Sigmoid colon (tissue), 7 donors: ENCODE measurements around the gene CDH3. TPM values are rescaled to one million over a fixed set of nuclear protein-coding genes. Genes with fewer than 3 reads are reported as not detected.
A peak's percentile ranks its signal among the peaks of the same experiment; 100 is the strongest.

Experiments
- DNase-seq: peaks from one replicate; pipeline ENCODE4 v3.0.0-alpha.2; 2019
- H3K27ac ChIP-seq, 4 donors: fragments of 200-600 bp; sonication (generic); one replicate each; pipeline ENCODE4 v1.5.1; 2016 to 2019; ENCODE audit warnings: mild to moderate bottlenecking in 1 of 4
- H3K27me3 ChIP-seq, 3 donors: fragments of 200-600 bp; sonication (generic); one replicate each; pipeline ENCODE4 v1.5.1; 2019; ENCODE audit warnings: mild to moderate bottlenecking in 1 of 3
- H3K36me3 ChIP-seq, 4 donors: fragments of 200-600 bp; sonication (generic); one replicate each; pipeline ENCODE4 v1.5.1; 2016 to 2019
- H3K4me1 ChIP-seq, 4 donors: fragments of 200-600 bp; sonication (generic); one replicate each; pipeline ENCODE4 v1.5.1; 2017 to 2019
- H3K4me3 ChIP-seq, 4 donors: fragments of 200-600 bp; sonication (generic); one replicate each; pipeline ENCODE4 v1.5.1; 2017 to 2019; ENCODE audit warnings: mild to moderate bottlenecking in 2 of 4, moderate library complexity in 1 of 4
- H3K9me3 ChIP-seq, 4 donors: fragments of 200-600 bp in 3 of 4; sonication (generic) in 3 of 4; one replicate each; pipeline versions ENCODE4 v1.5.1 to v1.6.1; 2013 to 2019
- EP300 ChIP-seq, 4 donors: sonication (generic); formaldehyde crosslinking; IDR thresholded peaks; one replicate each; pipeline ENCODE4 v1.6.1; 2017; ENCODE audit warnings: antibody characterized with exemption in 4 of 4
- POLR2A ChIP-seq, 2 donors: fragments of 450-650 bp; IDR thresholded peaks; one replicate each; pipeline ENCODE4 v1.6.1; 2016; ENCODE audit warnings: antibody characterized with exemption in 2 of 2, mild to moderate bottlenecking in 2 of 2, moderate library complexity in 2 of 2
- POLR2AphosphoS5 ChIP-seq, 4 donors: sonication (generic); formaldehyde crosslinking; IDR thresholded peaks; one replicate each; pipeline ENCODE4 v1.6.1; 2017; ENCODE audit warnings: antibody characterized with exemption in 4 of 4
- WGBS, 2 donors: extraction: QIAGEN DNeasy Blood & Tissue Kit; methylation state at CpG; one replicate each; pipeline ENCODE4 v1.1.7; 2013; 5-methylcytosine and 5-hydroxymethylcytosine counted together
- intact Hi-C: fragments of 100-400 bp; cut with DNase I; formaldehyde crosslinking; loops from one replicate; pipeline ENCODE4 v1.15.1; 2023
- polyA plus RNA-seq, 3 donors: library from polyadenylated mRNA; stranded (reverse); fragments of 200-250 nt; gene quantifications; one replicate each; pipeline ENCODE4 v1.2.3, GENCODE V29; 2013
- total RNA-seq, 4 donors: library from RNA; depleted of rRNA; stranded (reverse); fragments of >200 nt; gene quantifications; one replicate each; pipeline ENCODE4 v1.1.0, GENCODE V29; 2016
- TF ChIP-seq, protein P1 (sequence below), 4 experiments: fragments of 450-650 bp in 3 of 4; fragments of 200-600 bp in 1 of 4; IDR thresholded peaks; one replicate each; pipeline ENCODE4 v1.5.1; 2016 to 2019; ENCODE audit warnings: antibody characterized with exemption in 4 of 4, mild to moderate bottlenecking in 3 of 4, moderate library complexity in 2 of 4
- donor health status: healthy with polysubstance abuse.
- donor health status: Bipolar disorder and iron deficiency.
- donor health status: healthy.

The CDH3 gene
- total and polyA plus RNA-seq, 7 donors = under 0.01 to 4.9 (median 1.5) TPM; not detected in 3

- WGBS, 2 donors = 3 to 13% methylated on average over 51 of the region's 51 CpGs
- Histone ChIP-seq H3K36me3 (no peaks in the 10 kb centered on the region), H3K4me1 (peaks cover 0 to 36% (median 31%) of the 10 kb centered on the region in 4 donors), H3K9me3 (no peaks in the 10 kb centered on the region), H3K4me3 (peak overlapping the region in 2 of 4 donors; percentile 9 to 24), H3K27ac (no peak overlapping the region), H3K27me3 (peaks cover 29 to 56% (median 48%) of the 10 kb centered on the region in 3 donors)
- TF ChIP-seq EP300 (IDR thresholded peaks at IDR 0.05) (no peak), POLR2AphosphoS5 (IDR thresholded peaks at IDR 0.05) (no peak), POLR2A (IDR thresholded peaks at IDR 0.05) (no peak)
- TF ChIP-seq, protein P1, sequence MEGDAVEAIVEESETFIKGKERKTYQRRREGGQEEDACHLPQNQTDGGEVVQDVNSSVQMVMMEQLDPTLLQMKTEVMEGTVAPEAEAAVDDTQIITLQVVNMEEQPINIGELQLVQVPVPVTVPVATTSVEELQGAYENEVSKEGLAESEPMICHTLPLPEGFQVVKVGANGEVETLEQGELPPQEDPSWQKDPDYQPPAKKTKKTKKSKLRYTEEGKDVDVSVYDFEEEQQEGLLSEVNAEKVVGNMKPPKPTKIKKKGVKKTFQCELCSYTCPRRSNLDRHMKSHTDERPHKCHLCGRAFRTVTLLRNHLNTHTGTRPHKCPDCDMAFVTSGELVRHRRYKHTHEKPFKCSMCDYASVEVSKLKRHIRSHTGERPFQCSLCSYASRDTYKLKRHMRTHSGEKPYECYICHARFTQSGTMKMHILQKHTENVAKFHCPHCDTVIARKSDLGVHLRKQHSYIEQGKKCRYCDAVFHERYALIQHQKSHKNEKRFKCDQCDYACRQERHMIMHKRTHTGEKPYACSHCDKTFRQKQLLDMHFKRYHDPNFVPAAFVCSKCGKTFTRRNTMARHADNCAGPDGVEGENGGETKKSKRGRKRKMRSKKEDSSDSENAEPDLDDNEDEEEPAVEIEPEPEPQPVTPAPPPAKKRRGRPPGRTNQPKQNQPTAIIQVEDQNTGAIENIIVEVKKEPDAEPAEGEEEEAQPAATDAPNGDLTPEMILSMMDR (IDR thresholded peaks at IDR 0.05) = no peak
- no peak for DNase-seq
- intact Hi-C loops = no loop called here
Measured at GRCh38 chr16:68642436-68643101, 2.5 kb upstream of the CDH3 start.

GRCh38 chr16:68643227-68643626, 1.9 kb upstream of the CDH3 start:
- no peak for TF ChIP-seq POLR2A (IDR thresholded peaks at IDR 0.05)
- TF ChIP-seq, protein P1 (IDR thresholded peaks at IDR 0.05) = no peak
- no peak for TF ChIP-seq EP300 (IDR thresholded peaks at IDR 0.05)
- no peak for TF ChIP-seq POLR2AphosphoS5 (IDR thresholded peaks at IDR 0.05)
- H3K9me3 ChIP-seq = no peaks in the 10 kb centered on the region
- peaks cover 29 to 62% (median 53%) of the 10 kb centered on the region in 3 donors for H3K27me3 ChIP-seq
- intact Hi-C loops = no loop called here
- no peak overlapping the region for H3K27ac ChIP-seq
- 81 to 82% methylated on average over 13 of the region's 13 CpGs for WGBS, 2 donors
- no peaks in the 10 kb centered on the region for H3K36me3 ChIP-seq
- no peak for DNase-seq
- H3K4me3 ChIP-seq = no peak overlapping the region
- peaks cover 0 to 36% (median 31%) of the 10 kb centered on the region in 4 donors for H3K4me1 ChIP-seq

- no peak for DNase-seq
- peaks cover 29 to 68% (median 59%) of the 10 kb centered on the region in 3 donors for H3K27me3 ChIP-seq
Measured at GRCh38 chr16:68643847-68644246, 1.3 kb upstream of the CDH3 start.

DNA sequence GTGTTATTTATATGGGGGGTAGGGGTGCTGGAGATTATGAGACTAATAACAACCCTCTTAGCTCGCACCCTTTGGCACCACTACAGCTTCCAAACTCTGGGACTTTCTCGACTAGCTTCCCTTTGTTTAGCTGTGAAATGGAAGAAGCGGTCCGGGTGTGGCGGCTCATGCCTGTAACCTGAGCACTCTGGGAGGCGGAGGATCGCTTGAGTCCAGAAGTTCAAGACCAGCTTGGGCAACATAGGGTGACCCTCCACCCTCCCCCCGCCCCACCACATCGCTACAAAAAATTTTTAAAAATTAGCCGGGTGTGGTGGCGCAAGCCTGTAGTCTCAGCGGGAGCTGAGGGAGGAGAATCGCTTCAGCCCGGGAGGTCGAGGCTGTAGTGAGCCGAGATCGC, 814 bp upstream of the CDH3 start:
- TF ChIP-seq, protein P1 (IDR thresholded peaks at IDR 0.05) = no peak
- TF ChIP-seq POLR2A (IDR thresholded peaks at IDR 0.05) (no peak), EP300 (IDR thresholded peaks at IDR 0.05) (no peak), POLR2AphosphoS5 (IDR thresholded peaks at IDR 0.05) (no peak)
- no peak for DNase-seq
- Histone ChIP-seq H3K27me3 (peaks cover 29 to 73% (median 64%) of the 10 kb centered on the region in 3 donors), H3K9me3 (no peaks in the 10 kb centered on the region), H3K4me1 (peaks cover 0 to 36% (median 31%) of the 10 kb centered on the region in 4 donors), H3K36me3 (no peaks in the 10 kb centered on the region), H3K4me3 (peak overlapping the region in 1 of 4 donors; percentile 34), H3K27ac (no peak overlapping the region)
- intact Hi-C loops = no loop called here
- WGBS, 2 donors = 5 to 13% methylated on average over 17 of the region's 17 CpGs

More at GRCh38 chr16:68643847-68644246, 1.3 kb upstream of the CDH3 start:
- TF ChIP-seq POLR2A (IDR thresholded peaks at IDR 0.05) (no peak), EP300 (IDR thresholded peaks at IDR 0.05) (no peak), POLR2AphosphoS5 (IDR thresholded peaks at IDR 0.05) (no peak)
- TF ChIP-seq, protein P1 (IDR thresholded peaks at IDR 0.05) = no peak
- WGBS, 2 donors = 17 to 28% methylated on average over 10 of the region's 10 CpGs
- intact Hi-C loops = no loop called here
- H3K9me3 ChIP-seq = no peaks in the 10 kb centered on the region
- H3K27ac ChIP-seq = no peak overlapping the region
- H3K4me1 ChIP-seq = peaks cover 0 to 36% (median 31%) of the 10 kb centered on the region in 4 donors
- H3K36me3 ChIP-seq = no peaks in the 10 kb centered on the region
- no peak overlapping the region for H3K4me3 ChIP-seq
